AG04449 (cell line): ENCODE measurements around the gene CPA5.

Experiments used
- CTCF ChIA-PET: fragments of 350-600 bp; formaldehyde crosslinking; extraction: SDS; loops from one replicate; lab custom pipeline; 2021; ENCODE audit warnings: antibody characterized with exemption; lab: Yijun Ruan, JAX
- POLR2A ChIA-PET: fragments of 400-600, 350-600 bp; formaldehyde crosslinking; extraction: SDS; loops from one replicate; lab custom pipeline; 2020; ENCODE audit warnings: antibody characterized with exemption, inconsistent platforms; lab: Yijun Ruan, JAX
- DNase-seq: peaks from one replicate; pipeline ENCODE4 v3.0.0-alpha.2; 2010; ENCODE audit warnings: low read depth, low spot score
- H3K4me3 ChIP-seq: 2 replicates; pipeline ENCODE4 v1.5.1; 2011; ENCODE audit warnings: low read depth, mild to moderate bottlenecking, control low read depth, low read length
- CTCF ChIP-seq: IDR thresholded peaks from one replicate; pipeline ENCODE4 v1.5.1; 2011; ENCODE audit warnings: mild to moderate bottlenecking, moderate library complexity, low read length, control low read depth, inconsistent platforms; ENCODE audit not compliant: insufficient read depth; ENCODE audit errors: missing control alignments

The CPA5 gene

GRCh38 chr7:130387628-130388403, 43.2 kb downstream of the CPA5 start:
- CTCF ChIA-PET: no interaction called here

GRCh38 chr7:130388671-130389070, 44.1 kb downstream of the CPA5 start:
- H3K4me3 ChIP-seq: no peak overlapping the region
- no peak for TF ChIP-seq CTCF
- DNase-seq: no peak
- CTCF ChIA-PET: no interaction called here
- POLR2A ChIA-PET: interaction anchor here (1.0 kb wide), 1 partner anchor 32 kb away, joined by 5 read pairs; no protein-coding TSS in a partner anchor

More at GRCh38 chr7:130387628-130388403, 43.2 kb downstream of the CPA5 start:
- no peak overlapping the region for H3K4me3 ChIP-seq
- DNase-seq: peak; percentile 85
- no peak for TF ChIP-seq CTCF
- POLR2A ChIA-PET: interaction anchor here (0.6 to 1.0 kb wide), 3 partner anchors 13 to 107 kb away, joined by 3 to 5 read pairs (median 3); no protein-coding TSS in a partner anchor

GRCh38 chr7:130390486-130390885, 45.9 kb downstream of the CPA5 start:
- DNase-seq: no peak
- TF ChIP-seq CTCF: no peak
- H3K4me3 ChIP-seq: no peak overlapping the region
- ChIA-PET CTCF (no interaction called here), POLR2A (no interaction called here)

GRCh38 chr7:130393101-130393561, 48.5 kb downstream of the CPA5 start:
- DNase-seq: no peak
- H3K4me3 ChIP-seq: no peak overlapping the region
- POLR2A ChIA-PET: interaction anchor here (0.7 kb wide), 1 partner anchor 27 kb away, joined by 3 read pairs; no protein-coding TSS in a partner anchor
- no peak for TF ChIP-seq CTCF
- CTCF ChIA-PET: interaction anchor here (1.1 to 1.2 kb wide), 2 partner anchors 13 to 321 kb away, joined by 3 read pairs; no protein-coding TSS in a partner anchor

- no peak for DNase-seq
- CTCF ChIA-PET: no interaction called here
- no peak overlapping the region for H3K4me3 ChIP-seq
- no peak for TF ChIP-seq CTCF
- POLR2A ChIA-PET: no interaction called here
These were observed 49.3 kb downstream of the CPA5 start for GRCh38 chr7:130393841-130394411.
